ENCODE results near the gene AGFG2.

AGFG2 gene

DNA sequence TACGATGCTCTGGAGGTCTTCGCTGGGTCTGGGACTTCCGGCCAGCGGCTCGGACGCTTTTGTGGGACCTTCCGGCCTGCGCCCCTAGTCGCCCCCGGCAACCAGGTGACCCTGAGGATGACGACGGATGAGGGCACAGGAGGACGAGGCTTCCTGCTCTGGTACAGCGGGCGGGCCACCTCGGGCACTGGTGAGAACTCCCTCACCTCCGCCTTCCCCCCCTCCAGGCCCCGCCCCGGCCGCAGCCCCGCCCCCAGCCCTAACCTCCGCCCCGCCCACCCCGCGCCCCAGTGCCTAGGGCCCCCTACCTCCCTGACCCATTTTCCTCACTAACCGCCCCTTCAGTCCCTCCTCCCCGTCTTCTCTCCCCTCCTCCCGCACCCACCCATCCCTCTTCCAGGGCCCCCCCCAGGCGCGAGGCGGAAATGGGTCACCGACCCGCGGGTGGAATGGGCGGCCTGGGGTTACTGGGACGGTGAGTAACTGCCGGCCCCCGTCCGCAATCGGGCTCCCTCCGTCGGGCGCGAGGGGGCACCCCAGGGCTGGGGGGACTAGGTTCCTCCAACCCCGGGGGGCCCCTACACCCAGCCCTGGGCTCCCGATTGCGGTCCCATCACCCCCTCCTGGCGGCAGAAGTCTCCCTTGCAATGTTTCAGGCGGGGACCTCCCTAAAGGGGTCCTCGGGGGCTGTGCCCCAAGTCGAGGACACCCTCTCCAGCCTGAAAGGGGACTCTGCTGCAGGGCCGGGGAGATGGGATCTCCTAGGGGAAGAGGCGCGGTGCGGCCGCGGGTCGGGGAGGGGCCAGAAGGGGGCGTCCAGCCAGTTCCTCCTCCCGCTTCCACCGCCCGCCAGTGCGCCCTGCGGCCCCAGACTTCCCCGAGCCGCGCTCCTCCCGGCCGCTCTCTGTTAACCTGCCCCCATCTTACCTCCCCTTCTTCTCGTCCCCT lies 65.3 kb downstream of the AGFG2 start:
- POLR2A ChIA-PET: interaction anchor here (1.0 to 3.4 kb wide), 3 partner anchors 18 to 101 kb away, joined by 3 to 64 read pairs (median 15); partner anchors contain the start of genes FBXO24, LRCH4 and POP7
- CTCF ChIA-PET: interaction anchor here (0.6 to 1.3 kb wide), 6 partner anchors 13 to 159 kb away, joined by 3 to 4 read pairs (median 3); no protein-coding TSS in a partner anchor
- H3K9me3 ChIP-seq (ENCODE audit: control insufficient read depth, insufficient read depth, low read depth, low read length): no peaks in the 10 kb centered on the region
- peaks cover 0 to 3% of the 10 kb centered on the region in 2 experiments; a peak in 1 of 3 replicates for H3K36me3 ChIP-seq (ENCODE audit: control insufficient read depth in 2 of 2, insufficient read depth in 1 of 2, low read length in 2 of 2)
- H3K4me1 ChIP-seq (ENCODE audit: control insufficient read depth, insufficient read depth, low read length): peaks cover 17% of the 10 kb centered on the region
- peak overlapping the region; percentile 48 for H3K4me3 ChIP-seq (ENCODE audit: low read depth, low read length)
- H3K27ac ChIP-seq (ENCODE audit: extremely low read depth, low read depth, low read length): peak overlapping the region; percentile 55; the same call in 1 of the 2 replicates
- TF ChIP-seq ZXDB (tag by site-specific recombination; IDR thresholded peaks at IDR 0.05) (0 out of 2 replicates have a peak, but pooled peaks have one; percentile 37), ZBTB7A (tag by site-specific recombination; IDR thresholded peaks at IDR 0.05; ENCODE audit: low read depth) (peak; percentile 21; the same call in 1 of the 2 replicates), ZBTB21 (tag by site-specific recombination; IDR thresholded peaks at IDR 0.05) (no peak), GLIS2 (tag by site-specific recombination; IDR thresholded peaks at IDR 0.05) (peak; percentile 94), ZBTB48 (tag by site-specific recombination; IDR thresholded peaks at IDR 0.05) (peak; percentile 86), SP3 (tag by site-specific recombination; IDR thresholded peaks at IDR 0.05) (peak; percentile 74), ZBTB20 (tag by site-specific recombination; IDR thresholded peaks at IDR 0.05) (peak; percentile 83), ZNF76 (tag by site-specific recombination; IDR thresholded peaks at IDR 0.05; ENCODE audit: borderline replicate concordance, low read depth) (peak; percentile 59; the same call in 1 of the 2 replicates), ZBTB17 (tag by site-specific recombination; IDR thresholded peaks at IDR 0.05) (peak; percentile 41), REST (tag by site-specific recombination; IDR thresholded peaks at IDR 0.05) (0 out of 2 replicates have a peak, but pooled peaks have one; percentile 17)
- TF ChIP-seq, protein P1, sequence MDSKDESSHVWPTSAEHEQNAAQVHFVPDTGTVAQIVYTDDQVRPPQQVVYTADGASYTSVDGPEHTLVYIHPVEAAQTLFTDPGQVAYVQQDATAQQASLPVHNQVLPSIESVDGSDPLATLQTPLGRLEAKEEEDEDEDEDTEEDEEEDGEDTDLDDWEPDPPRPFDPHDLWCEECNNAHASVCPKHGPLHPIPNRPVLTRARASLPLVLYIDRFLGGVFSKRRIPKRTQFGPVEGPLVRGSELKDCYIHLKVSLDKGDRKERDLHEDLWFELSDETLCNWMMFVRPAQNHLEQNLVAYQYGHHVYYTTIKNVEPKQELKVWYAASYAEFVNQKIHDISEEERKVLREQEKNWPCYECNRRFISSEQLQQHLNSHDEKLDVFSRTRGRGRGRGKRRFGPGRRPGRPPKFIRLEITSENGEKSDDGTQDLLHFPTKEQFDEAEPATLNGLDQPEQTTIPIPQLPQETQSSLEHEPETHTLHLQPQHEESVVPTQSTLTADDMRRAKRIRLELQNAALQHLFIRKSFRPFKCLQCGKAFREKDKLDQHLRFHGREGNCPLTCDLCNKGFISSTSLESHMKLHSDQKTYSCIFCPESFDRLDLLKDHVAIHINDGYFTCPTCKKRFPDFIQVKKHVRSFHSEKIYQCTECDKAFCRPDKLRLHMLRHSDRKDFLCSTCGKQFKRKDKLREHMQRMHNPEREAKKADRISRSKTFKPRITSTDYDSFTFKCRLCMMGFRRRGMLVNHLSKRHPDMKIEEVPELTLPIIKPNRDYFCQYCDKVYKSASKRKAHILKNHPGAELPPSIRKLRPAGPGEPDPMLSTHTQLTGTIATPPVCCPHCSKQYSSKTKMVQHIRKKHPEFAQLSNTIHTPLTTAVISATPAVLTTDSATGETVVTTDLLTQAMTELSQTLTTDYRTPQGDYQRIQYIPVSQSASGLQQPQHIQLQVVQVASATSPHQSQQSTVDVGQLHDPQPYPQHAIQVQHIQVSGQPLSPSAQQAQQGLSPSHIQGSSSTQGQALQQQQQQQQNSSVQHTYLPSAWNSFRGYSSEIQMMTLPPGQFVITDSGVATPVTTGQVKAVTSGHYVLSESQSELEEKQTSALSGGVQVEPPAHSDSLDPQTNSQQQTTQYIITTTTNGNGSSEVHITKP (tag by site-specific recombination; IDR thresholded peaks at IDR 0.05): peak; percentile 80
- TF ChIP-seq, protein P2, sequence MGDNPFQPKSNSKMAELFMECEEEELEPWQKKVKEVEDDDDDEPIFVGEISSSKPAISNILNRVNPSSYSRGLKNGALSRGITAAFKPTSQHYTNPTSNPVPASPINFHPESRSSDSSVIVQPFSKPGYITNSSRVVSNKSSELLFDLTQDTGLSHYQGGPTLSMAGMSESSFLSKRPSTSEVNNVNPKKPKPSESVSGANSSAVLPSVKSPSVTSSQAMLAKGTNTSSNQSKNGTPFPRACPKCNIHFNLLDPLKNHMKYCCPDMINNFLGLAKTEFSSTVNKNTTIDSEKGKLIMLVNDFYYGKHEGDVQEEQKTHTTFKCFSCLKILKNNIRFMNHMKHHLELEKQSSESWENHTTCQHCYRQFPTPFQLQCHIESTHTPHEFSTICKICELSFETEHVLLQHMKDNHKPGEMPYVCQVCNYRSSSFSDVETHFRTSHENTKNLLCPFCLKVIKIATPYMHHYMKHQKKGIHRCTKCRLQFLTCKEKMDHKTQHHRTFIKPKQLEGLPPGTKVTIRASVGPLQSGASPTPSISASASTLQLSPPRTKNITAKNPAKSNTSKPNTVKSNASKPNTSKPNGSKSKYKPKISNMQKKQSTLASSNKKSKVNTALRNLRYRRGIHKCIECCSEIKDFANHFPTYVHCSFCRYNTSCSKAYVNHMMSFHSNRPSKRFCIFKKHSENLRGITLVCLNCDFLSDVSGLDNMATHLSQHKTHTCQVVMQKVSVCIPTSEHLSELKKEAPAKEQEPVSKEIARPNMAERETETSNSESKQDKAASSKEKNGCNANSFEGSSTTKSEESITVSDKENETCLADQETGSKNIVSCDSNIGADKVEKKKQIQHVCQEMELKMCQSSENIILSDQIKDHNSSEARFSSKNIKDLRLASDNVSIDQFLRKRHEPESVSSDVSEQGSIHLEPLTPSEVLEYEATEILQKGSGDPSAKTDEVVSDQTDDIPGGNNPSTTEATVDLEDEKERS (tag by site-specific recombination; IDR thresholded peaks at IDR 0.05): no peak
- TF ChIP-seq, protein P3, sequence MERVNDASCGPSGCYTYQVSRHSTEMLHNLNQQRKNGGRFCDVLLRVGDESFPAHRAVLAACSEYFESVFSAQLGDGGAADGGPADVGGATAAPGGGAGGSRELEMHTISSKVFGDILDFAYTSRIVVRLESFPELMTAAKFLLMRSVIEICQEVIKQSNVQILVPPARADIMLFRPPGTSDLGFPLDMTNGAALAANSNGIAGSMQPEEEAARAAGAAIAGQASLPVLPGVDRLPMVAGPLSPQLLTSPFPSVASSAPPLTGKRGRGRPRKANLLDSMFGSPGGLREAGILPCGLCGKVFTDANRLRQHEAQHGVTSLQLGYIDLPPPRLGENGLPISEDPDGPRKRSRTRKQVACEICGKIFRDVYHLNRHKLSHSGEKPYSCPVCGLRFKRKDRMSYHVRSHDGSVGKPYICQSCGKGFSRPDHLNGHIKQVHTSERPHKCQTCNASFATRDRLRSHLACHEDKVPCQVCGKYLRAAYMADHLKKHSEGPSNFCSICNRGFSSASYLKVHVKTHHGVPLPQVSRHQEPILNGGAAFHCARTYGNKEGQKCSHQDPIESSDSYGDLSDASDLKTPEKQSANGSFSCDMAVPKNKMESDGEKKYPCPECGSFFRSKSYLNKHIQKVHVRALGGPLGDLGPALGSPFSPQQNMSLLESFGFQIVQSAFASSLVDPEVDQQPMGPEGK (tag by site-specific recombination; IDR thresholded peaks at IDR 0.05): peak; percentile 89
- TF ChIP-seq, protein P4, sequence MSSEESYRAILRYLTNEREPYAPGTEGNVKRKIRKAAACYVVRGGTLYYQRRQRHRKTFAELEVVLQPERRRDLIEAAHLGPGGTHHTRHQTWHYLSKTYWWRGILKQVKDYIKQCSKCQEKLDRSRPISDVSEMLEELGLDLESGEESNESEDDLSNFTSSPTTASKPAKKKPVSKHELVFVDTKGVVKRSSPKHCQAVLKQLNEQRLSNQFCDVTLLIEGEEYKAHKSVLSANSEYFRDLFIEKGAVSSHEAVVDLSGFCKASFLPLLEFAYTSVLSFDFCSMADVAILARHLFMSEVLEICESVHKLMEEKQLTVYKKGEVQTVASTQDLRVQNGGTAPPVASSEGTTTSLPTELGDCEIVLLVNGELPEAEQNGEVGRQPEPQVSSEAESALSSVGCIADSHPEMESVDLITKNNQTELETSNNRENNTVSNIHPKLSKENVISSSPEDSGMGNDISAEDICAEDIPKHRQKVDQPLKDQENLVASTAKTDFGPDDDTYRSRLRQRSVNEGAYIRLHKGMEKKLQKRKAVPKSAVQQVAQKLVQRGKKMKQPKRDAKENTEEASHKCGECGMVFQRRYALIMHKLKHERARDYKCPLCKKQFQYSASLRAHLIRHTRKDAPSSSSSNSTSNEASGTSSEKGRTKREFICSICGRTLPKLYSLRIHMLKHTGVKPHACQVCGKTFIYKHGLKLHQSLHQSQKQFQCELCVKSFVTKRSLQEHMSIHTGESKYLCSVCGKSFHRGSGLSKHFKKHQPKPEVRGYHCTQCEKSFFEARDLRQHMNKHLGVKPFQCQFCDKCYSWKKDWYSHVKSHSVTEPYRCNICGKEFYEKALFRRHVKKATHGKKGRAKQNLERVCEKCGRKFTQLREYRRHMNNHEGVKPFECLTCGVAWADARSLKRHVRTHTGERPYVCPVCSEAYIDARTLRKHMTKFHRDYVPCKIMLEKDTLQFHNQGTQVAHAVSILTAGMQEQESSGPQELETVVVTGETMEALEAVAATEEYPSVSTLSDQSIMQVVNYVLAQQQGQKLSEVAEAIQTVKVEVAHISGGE (tag by site-specific recombination; conservative IDR thresholded peaks at IDR 0.05; ENCODE audit: low read depth): peak; percentile 22; the same call in 1 of the 2 replicates
- TF ChIP-seq, protein P5, sequence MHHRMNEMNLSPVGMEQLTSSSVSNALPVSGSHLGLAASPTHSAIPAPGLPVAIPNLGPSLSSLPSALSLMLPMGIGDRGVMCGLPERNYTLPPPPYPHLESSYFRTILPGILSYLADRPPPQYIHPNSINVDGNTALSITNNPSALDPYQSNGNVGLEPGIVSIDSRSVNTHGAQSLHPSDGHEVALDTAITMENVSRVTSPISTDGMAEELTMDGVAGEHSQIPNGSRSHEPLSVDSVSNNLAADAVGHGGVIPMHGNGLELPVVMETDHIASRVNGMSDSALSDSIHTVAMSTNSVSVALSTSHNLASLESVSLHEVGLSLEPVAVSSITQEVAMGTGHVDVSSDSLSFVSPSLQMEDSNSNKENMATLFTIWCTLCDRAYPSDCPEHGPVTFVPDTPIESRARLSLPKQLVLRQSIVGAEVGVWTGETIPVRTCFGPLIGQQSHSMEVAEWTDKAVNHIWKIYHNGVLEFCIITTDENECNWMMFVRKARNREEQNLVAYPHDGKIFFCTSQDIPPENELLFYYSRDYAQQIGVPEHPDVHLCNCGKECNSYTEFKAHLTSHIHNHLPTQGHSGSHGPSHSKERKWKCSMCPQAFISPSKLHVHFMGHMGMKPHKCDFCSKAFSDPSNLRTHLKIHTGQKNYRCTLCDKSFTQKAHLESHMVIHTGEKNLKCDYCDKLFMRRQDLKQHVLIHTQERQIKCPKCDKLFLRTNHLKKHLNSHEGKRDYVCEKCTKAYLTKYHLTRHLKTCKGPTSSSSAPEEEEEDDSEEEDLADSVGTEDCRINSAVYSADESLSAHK (tag by site-specific recombination; IDR thresholded peaks at IDR 0.05): 0 out of 2 replicates have a peak, but pooled peaks have one; percentile 14
